Left colon (tissue), 2 donors: Measurements from ENCODE around the gene TTC3. TPM values are rescaled to one million over a fixed set of nuclear protein-coding genes. Genes with fewer than 3 reads are reported as not detected.
A peak's percentile ranks its signal among the peaks of the same experiment; 100 is the strongest.
"Not testable (repeated sequence)": the region's sequence is repeated elsewhere in the genome, so short reads cannot be mapped to it uniquely, and the experiment has no call there.

Source experiments
- ATAC-seq: fragments of 200-7000 bp; cut with Tn5 transposase; one replicate; pipeline ENCODE4 v1.9.1; 2020; ENCODE audit warnings: mild to moderate bottlenecking, moderate library complexity
- DNase-seq, 2 donors: peaks; one replicate each; pipeline ENCODE4 v3.0.0-alpha.2; 2020
- intact Hi-C, 2 donors: fragments of 100-400 bp; cut with DNase I in 1 of 2; cut with micrococcal nuclease in 1 of 2; formaldehyde crosslinking; loops; one replicate each; pipeline versions ENCODE4 v1.11.2 to v1.14.0; 2022; cut with DNase I, micrococcal nuclease
- total RNA-seq, 2 donors: library from RNA; stranded (reverse); fragmentation: NEBNext Ultra II Directional; extraction: Animal tissue kit (Norgen Biotek cat#: 25700); gene quantifications; one replicate each; pipeline ENCODE4 v1.2.1, GENCODE V29; 2021
- donor health status: DM: no; HTN: no; CAD: no.
- donor health status: DM: yes; HTN: yes; CAD: no.

Gene TTC3
- total RNA-seq, 2 donors from 2014 or later, result 99.8 to 106 TPM

DNA sequence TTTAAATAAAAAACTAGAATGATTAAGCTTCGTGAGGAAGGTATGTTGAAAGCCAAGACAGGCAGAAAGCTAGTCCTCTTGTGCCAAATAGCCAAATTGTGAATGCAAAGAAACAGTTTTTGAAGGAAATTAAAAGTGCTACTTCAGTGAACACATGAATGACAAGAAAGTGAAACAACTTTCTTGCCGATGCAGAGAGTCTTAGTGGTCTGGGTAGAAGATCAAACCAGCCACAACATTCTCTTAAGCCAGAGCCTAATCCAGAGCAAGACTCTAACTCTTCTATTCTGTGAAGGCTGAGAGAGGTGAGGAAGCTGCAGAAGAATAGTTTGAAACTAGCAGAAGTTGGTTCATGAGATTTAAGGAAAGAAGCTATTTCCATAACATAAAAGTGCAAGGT is 63.2 kb downstream of the TTC3 start:
- ATAC-seq, result no peak
- intact Hi-C loops, result no loop called here
- no peak for DNase-seq

DNA sequence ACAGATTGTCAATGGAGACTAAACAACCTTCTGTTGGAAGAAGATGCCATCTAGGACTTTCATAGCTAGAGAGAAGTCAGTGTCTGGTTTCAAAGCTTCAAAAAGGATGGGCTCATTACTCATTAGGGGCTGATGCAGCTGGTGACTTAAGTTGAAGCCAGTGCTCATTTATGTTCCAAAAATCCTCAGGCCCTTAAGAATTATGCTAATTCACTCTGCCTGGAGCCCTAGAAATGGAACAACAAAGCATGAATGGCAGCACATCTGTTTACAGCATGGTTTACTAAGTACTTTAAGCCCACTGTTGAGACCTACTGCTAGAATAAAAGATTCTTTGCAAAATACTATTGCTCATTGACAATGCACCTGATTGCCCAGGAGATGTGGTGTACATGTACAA is 63.7 kb downstream of the TTC3 start:
- intact Hi-C loops, result no loop called here
- ATAC-seq (no peak), DNase-seq (no peak)

DNA sequence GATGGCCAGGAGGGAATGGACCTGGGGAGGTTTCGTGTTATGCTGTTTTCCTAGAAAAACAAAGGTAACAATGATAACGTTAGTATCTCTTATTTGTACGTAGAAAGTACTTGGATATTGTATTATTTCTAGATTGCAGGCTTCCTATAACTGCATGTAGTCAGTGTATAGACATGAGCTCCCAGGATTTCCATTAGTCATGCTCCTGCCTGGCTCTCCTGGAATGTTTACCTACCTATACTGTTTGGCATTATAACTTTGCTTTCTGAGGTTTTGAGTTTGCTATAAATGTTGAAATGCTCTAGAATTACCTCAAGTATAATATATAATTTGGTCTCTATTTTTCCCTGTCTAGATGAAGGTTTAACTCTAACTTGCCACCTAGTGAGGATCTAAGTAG is 66.1 kb downstream of the TTC3 start:
- DNase-seq (no peak), ATAC-seq (no peak)
- intact Hi-C loops, result no loop called here

GRCh38 chr21:37139902-37140301 is 66.8 kb downstream of the TTC3 start:
- DNase-seq, result no peak
- intact Hi-C loops, result no loop called here

DNA sequence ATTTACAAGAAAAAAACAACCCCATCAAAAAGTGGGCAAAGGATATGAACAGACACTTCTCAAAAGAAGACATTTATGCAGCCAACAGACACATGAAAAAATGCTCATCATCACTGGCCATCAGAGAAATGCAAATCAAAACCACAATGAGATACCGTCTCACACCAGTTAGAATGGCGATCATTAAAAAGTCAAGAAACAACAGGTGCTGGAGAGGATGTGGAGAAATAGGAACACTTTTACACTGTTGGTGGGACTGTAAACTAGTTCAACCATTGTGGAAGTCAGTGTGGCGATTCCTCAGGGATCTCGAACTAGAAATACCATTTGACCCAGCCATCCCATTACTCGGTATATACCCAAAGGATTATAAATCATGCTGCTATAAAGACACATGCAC is 70.3 kb downstream of the TTC3 start:
- intact Hi-C loops, DNase-seq, ATAC-seq: not testable (repeated sequence)

More at GRCh38 chr21:37139902-37140301, 66.8 kb downstream of the TTC3 start:
- no peak for ATAC-seq

DNA sequence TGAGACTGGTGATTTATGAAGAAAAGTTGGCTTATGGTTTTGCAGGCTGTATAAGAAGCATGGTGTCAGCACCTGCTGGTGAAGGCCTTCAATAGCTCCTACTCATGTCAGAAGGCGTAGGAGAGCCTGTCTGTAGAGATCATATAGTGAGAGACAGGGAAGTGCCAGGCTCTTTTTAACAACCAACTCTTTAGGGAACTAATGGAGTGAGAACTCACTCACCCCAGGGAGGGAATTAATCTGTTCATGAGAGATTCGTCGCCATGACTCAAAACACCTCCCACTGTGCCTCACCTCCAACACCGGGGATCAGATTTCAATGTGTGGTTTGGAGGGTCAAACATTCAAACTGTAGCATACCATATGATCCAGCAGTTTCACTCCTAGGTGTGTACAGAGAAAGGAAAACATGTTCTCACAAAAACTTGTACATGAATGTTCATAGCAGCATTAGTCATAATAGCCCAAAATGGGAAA is 72.6 kb downstream of the TTC3 start:
- intact Hi-C loops, result no loop called here
- no peak for ATAC-seq
- DNase-seq, result no peak

GRCh38 chr21:37146320-37147235 is 73.5 kb downstream of the TTC3 start:
- no peak for DNase-seq
- no peak for ATAC-seq
- intact Hi-C loops, result no loop called here

- no peak for ATAC-seq
- DNase-seq, result no peak
- intact Hi-C loops, result no loop called here
These were observed 76.4 kb downstream of the TTC3 start for GRCh38 chr21:37149411-37149810.

DNA sequence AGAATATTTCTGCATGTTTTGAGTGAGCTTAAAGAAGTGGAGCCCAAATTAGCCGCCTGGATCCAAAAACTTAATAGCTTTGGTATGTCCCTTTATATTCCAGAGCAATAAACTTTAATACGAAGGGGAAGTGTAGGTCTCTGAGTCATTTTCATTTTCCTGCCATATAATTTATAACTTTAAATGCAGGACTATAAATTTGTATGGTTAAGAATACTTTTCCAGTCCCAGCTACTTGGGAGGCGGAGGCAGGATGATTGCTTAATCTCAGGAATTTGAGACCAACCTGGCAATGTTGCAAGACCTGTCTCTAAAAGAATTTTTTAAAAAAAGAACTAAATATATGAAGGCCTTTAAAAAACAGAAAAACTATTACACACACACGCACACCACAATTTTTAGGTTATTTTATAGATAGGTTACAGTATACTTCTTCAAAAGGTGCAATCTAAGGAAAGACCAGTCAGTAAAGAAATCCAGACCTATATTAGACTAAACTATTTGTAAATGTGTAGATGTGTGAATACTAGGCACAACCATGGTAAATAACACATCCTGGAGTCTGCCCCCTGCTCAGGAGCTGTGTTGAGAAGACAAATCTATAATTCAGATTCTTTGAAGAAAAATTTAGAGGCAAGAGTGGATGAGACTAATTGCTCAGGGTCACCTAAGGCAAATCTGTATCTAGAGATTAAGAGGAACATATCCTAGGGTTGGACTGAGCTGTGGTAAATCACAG is 80.3 kb downstream of the TTC3 start:
- peak; percentile 85 for ATAC-seq

GRCh38 chr21:37153935-37154350 is 80.9 kb downstream of the TTC3 start:
- DNase-seq (peak; percentile 37 to 66), ATAC-seq (peak; percentile 86)
- intact Hi-C loops, result no loop called here

More for the DNA sequence above, 80.3 kb downstream of the TTC3 start:
- intact Hi-C loops, result no loop called here
- DNase-seq, result peak; percentile 32 to 65

DNA sequence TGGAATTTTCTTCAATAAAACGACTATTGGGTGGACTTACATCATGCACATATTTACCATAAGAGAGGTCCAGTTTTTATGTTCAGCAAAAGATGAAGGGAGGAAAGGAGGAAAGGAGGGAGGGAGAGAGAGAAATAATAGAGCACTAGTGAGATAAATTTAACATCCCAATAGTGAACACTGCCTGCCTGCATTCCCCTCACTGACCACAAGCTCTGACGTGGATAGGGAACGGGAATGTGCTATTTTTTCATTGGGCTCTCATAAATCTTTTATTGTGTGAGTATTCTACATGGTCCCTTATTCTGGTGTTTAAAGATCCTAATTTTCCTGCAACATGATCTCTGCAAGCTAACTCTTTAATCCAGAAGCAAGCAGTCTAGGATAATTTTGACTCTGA is 82.1 kb downstream of the TTC3 start:
- DNase-seq, result no peak
- ATAC-seq, result no peak
- intact Hi-C loops, result no loop called here

GRCh38 chr21:37157938-37158337 is 84.9 kb downstream of the TTC3 start:
- intact Hi-C loops, result no loop called here
- ATAC-seq (no peak), DNase-seq (no peak)

- intact Hi-C loops, result no loop called here
- no peak for DNase-seq
- ATAC-seq, result peak; percentile 84
These were observed 86.2 kb downstream of the TTC3 start for GRCh38 chr21:37159053-37159776.

DNA sequence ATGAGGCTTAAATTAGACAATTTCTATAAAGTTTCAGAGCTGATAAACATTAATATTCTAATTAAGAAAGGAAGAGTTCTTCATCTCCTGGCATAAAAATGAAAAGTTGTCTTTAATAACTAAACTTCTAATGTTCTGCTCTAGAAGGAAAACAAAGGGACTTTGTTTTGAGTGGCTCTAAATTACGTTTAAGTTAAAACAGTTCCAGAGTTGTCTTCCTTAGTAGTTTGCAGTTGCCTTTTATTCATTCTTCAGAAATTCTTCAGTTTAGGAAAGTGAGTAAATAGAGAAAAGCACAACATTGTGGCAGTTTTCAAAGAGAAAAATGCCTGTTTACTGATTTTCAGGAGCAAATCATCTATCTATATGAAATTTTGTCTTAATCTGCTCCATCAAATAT is 86.9 kb downstream of the TTC3 start:
- intact Hi-C loops, result no loop called here

DNA sequence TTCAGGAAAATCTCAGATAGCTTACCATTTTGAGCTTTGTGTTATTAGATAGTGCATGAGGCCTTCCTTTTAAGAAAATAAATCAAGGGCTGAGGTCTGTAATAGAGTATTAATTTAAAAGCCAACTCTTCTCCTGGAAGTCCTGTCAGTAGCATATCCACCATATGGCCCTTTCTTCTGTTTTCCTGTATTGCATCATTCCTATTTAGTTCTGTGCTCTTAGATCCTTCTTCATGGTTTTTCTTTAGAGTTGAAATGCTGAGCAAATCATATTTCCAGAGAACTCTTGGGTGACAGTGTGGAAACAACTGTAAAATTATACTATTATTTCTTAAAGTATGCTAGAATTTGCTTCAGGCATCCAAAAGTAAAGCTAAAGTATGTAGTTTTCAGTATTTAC is 91.7 kb downstream of the TTC3 start:
- ATAC-seq (no peak), DNase-seq (no peak)
- intact Hi-C loops, result no loop called here

More for the DNA sequence above, 86.9 kb downstream of the TTC3 start:
- DNase-seq, result no peak
- no peak for ATAC-seq

DNA sequence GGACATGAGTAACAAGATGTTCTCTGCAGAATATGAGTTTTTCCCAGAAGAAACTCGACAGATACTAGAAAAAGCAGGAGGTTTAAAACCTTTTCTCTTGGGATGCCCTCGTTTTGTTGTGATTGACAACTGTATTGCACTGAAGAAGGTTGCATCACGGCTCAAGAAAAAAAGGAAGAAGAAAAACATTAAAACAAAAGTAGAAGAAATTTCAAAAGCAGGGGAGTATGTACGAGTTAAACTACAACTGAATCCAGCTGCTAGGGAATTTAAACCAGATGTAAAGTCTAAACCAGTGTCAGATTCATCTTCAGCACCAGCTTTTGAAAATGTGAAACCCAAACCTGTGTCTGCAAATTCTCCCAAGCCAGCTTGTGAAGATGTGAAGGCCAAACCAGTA is 92.5 kb downstream of the TTC3 start:
- DNase-seq, result no peak
- ATAC-seq, result no peak
- intact Hi-C loops, result no loop called here

GRCh38 chr21:37166733-37167132 is 93.7 kb downstream of the TTC3 start:
- intact Hi-C loops, result no loop called here
- peak; percentile 48 for ATAC-seq
- DNase-seq, result no peak

GRCh38 chr21:37168666-37169065 is 95.6 kb downstream of the TTC3 start:
- intact Hi-C loops, result no loop called here
- ATAC-seq (no peak), DNase-seq (no peak)

- no peak for ATAC-seq
- intact Hi-C loops, result no loop called here
These were observed 99.6 kb downstream of the TTC3 start for GRCh38 chr21:37172646-37173045.

More at GRCh38 chr21:37172646-37173045, 99.6 kb downstream of the TTC3 start:
- DNase-seq, result no peak
